K562 (cell line): ENCODE measurements around the gene TRIM40. TPM values are rescaled to one million over a fixed set of nuclear protein-coding genes. Genes with fewer than 3 reads are reported as not detected.
A peak's percentile ranks its signal among the peaks of the same experiment; 100 is the strongest.

ENCODE experiments used
- HCFC1 ChIP-seq: IDR thresholded peaks from 2 replicates; pipeline ENCODE4 v1.6.1; 2012; ENCODE audit warnings: low read depth, low read length, improper control_type of control experiment
- NCOA1 ChIP-seq: fragments of 450-650 bp; IDR thresholded peaks from 2 replicates; pipeline ENCODE4 v1.6.1; 2016; ENCODE audit warnings: low read depth
- REST ChIP-seq, 2 experiments: fragments of 450-650 bp; formaldehyde crosslinking in 1 of 2; IDR thresholded peaks; 2 replicates each; pipeline versions ENCODE4 v1.4.0 to v1.6.1; 2014 to 2020; ENCODE audit warnings: mild to moderate bottlenecking in 2 of 2, borderline replicate concordance in 1 of 2, low read depth in 1 of 2
- SMARCC2 ChIP-seq: fragments of 450-650 bp; IDR thresholded peaks from 2 replicates; pipeline ENCODE4 v1.6.1; 2017; ENCODE audit warnings: antibody characterized with exemption, moderate library complexity, mild to moderate bottlenecking, low read depth
- TEAD4 ChIP-seq, 2 experiments: sonication (generic) in 1 of 2; formaldehyde crosslinking in 1 of 2; IDR thresholded peaks; 2 replicates each; pipeline versions ENCODE4 v1.6.1 to v1.8.0; 2012 to 2022; ENCODE audit warnings: borderline replicate concordance in 1 of 2, inconsistent platforms in 1 of 2, low read length in 1 of 2, mild to moderate bottlenecking in 1 of 2, missing genetic modification reagents in 1 of 2
- TRIM24 ChIP-seq, 2 experiments: fragments of 450-650 bp; IDR thresholded peaks; 2 replicates each; pipeline ENCODE4 v1.6.1; 2016
- ZBTB11 ChIP-seq, 3 experiments: fragments of 200-800 bp in 1 of 3; fragments of 250-450 bp in 1 of 3; fragments of 450-650 bp in 1 of 3; sonication (Bioruptor Pico) in 1 of 3; sonication (Bioruptor generic) in 1 of 3; formaldehyde crosslinking in 1 of 3; IDR thresholded peaks; 2 replicates each; pipeline versions ENCODE4 v1.6.1 to v1.8.0; 2016 to 2022; ENCODE audit warnings: mild to moderate bottlenecking in 2 of 3, missing genetic modification characterization in 2 of 3, missing compliant biosample characterization in 1 of 3, moderate library complexity in 1 of 3
- ZNF431 ChIP-seq: sonication (generic); formaldehyde crosslinking; IDR thresholded peaks from 2 replicates; pipeline ENCODE4 v1.8.0; 2022; ENCODE audit warnings: mild to moderate bottlenecking, missing genetic modification reagents
- polyA plus RNA-seq, 8 experiments: library from polyadenylated mRNA; depleted of rRNA in 4 of 8; stranded (reverse) in 5 of 8; unstranded in 3 of 8; fragments of >200 nt; fragmentation: Nextera tagmentation in 2 of 8; fragmentation: Illumina TruSeq in 1 of 8; extraction: Ambion mirVana in 2 of 8; extraction: Trizol in 1 of 8; gene quantifications; 2 replicates each; pipeline versions ENCODE4 v1.2.1 to v1.2.3, GENCODE V29; 2011 to 2014; ENCODE audit warnings: inconsistent platforms in 1 of 8, missing spikeins in 1 of 8
- total RNA-seq, 7 experiments: library from RNA; depleted of rRNA in 6 of 7; stranded (reverse); fragments of >200 nt in 6 of 7; fragmentation: Illumina TruSeq in 2 of 7; extraction: Trizol in 2 of 7; gene quantifications; 2 replicates each; pipeline versions ENCODE4 v1.2.1 to v1.2.3, GENCODE V29; 2011 to 2021; ENCODE audit warnings: low replicate concordance in 1 of 7

The TRIM40 gene
- total and polyA plus RNA-seq, 9 of the 15 experiments (the other 6 are each of a cell fraction or from before 2014, with no cell fraction given): 0.04 to 0.08 TPM; not detected in 7

GRCh38 chr6:30151580-30151979, 15.6 kb downstream of the TRIM40 start (continued):
- TF ChIP-seq REST (IDR thresholded peaks at IDR 0.05; ENCODE audit: borderline replicate concordance) (peak; percentile 24; the same call in 1 of the 2 replicates), REST (CRISPR knock-in tag; IDR thresholded peaks at IDR 0.05; ENCODE audit: low read depth) (no peak), ZNF431 (CRISPR knock-in tag) (no peak), SMARCC2 (no peak), TEAD4 (IDR thresholded peaks at IDR 0.05; ENCODE audit: low read length) (peak; percentile 13; the same call in 1 of the 2 replicates), TEAD4 (CRISPR knock-in tag; IDR thresholded peaks at IDR 0.05; ENCODE audit: borderline replicate concordance) (no peak), TRIM24 (IDR thresholded peaks at IDR 0.05) (peak in 1 of 2 experiments; percentile 56; a peak in 1 of 4 replicates), NCOA1 (0 out of 2 replicates have a peak, but pooled peaks have one; percentile 25), ZBTB11 (CRISPR knock-in tag; IDR thresholded peaks at IDR 0.05) (peak in 2 of 3 experiments; percentile 88 to 97; a peak in 4 of 6 replicates), HCFC1 (0 out of 2 replicates have a peak, but pooled peaks have one; percentile 16)
